NCI-H2196 (cell line): ENCODE data around the gene PRDM16.
"Not testable (repeated sequence)": the region's sequence is repeated elsewhere in the genome, so short reads cannot be mapped to it uniquely, and the experiment has no call there.

Experiments used
- DNase-seq: peaks from one replicate; lab custom pipeline; 2025; ENCODE audit not compliant: unreplicated experiment; lab: John Stamatoyannopoulos, UW

The PRDM16 gene

GRCh38 chr1:3273447-3273846 is 204.4 kb downstream of the PRDM16 start:
- no peak for DNase-seq

- DNase-seq = no peak
Measured at GRCh38 chr1:3274972-3275371, 206.0 kb downstream of the PRDM16 start.

- DNase-seq = no peak
Measured at GRCh38 chr1:3275471-3276340, 206.7 kb downstream of the PRDM16 start.

GRCh38 chr1:3276341-3276800 is 207.4 kb downstream of the PRDM16 start:
- no peak for DNase-seq

- DNase-seq = no peak
Measured at GRCh38 chr1:3277011-3277471, 208.0 kb downstream of the PRDM16 start.

GRCh38 chr1:3277623-3278022 is 208.6 kb downstream of the PRDM16 start:
- no peak for DNase-seq

- DNase-seq = no peak
Measured at GRCh38 chr1:3278416-3279181, 209.6 kb downstream of the PRDM16 start.

GRCh38 chr1:3279182-3279470 is 210.1 kb downstream of the PRDM16 start:
- no peak for DNase-seq

GRCh38 chr1:3281735-3282134 is 212.7 kb downstream of the PRDM16 start:
- DNase-seq = no peak

- DNase-seq = no peak
Measured at GRCh38 chr1:3282186-3282585, 213.2 kb downstream of the PRDM16 start.

- DNase-seq = no peak
Measured at GRCh38 chr1:3282656-3283430, 213.8 kb downstream of the PRDM16 start.

- no peak for DNase-seq
Measured at GRCh38 chr1:3283849-3284248, 214.8 kb downstream of the PRDM16 start.

- no peak for DNase-seq
Measured at GRCh38 chr1:3284691-3285090, 215.7 kb downstream of the PRDM16 start.

GRCh38 chr1:3285106-3285740 is 216.2 kb downstream of the PRDM16 start:
- no peak for DNase-seq

GRCh38 chr1:3287095-3287494 is 218.1 kb downstream of the PRDM16 start:
- DNase-seq = not testable (repeated sequence)

GRCh38 chr1:3287656-3288160 is 218.7 kb downstream of the PRDM16 start:
- DNase-seq = no peak

- DNase-seq = no peak
Measured at GRCh38 chr1:3289502-3289901, 220.5 kb downstream of the PRDM16 start.

- no peak for DNase-seq
Measured at GRCh38 chr1:3290438-3290837, 221.4 kb downstream of the PRDM16 start.

- no peak for DNase-seq
Measured at GRCh38 chr1:3290915-3291314, 221.9 kb downstream of the PRDM16 start.

GRCh38 chr1:3292051-3292722 is 223.2 kb downstream of the PRDM16 start:
- no peak for DNase-seq
